HEK293 (cell line): ENCODE results near the gene ZNF81.

Source experiments
- CTCF ChIP-seq: fragments of 450-650 bp; formaldehyde crosslinking; IDR thresholded peaks from 2 replicates; pipeline ENCODE4 v1.5.1; 2016; ENCODE audit warnings: missing biosample characterization, missing genetic modification characterization
- KLF9 ChIP-seq: fragments of 450-650 bp; formaldehyde crosslinking; IDR thresholded peaks from 2 replicates; pipeline ENCODE4 v1.5.1; 2016; ENCODE audit warnings: missing biosample characterization, missing genetic modification characterization, low read depth
- PRDM1 ChIP-seq: fragments of 450-650 bp; formaldehyde crosslinking; IDR thresholded peaks from 2 replicates; pipeline ENCODE4; 2016; ENCODE audit warnings: missing biosample characterization, missing genetic modification characterization
- TCF7L2 ChIP-seq: IDR thresholded peaks from 2 replicates; pipeline ENCODE4 v1.6.1; 2011; ENCODE audit warnings: low read depth, mild to moderate bottlenecking, inconsistent platforms, low read length, moderate library complexity, borderline replicate concordance
- ZBTB10 ChIP-seq: fragments of 450-650 bp; formaldehyde crosslinking; IDR thresholded peaks from 2 replicates; pipeline ENCODE4 v1.5.1; 2016; ENCODE audit warnings: missing biosample characterization, missing genetic modification characterization
- ZFP37 ChIP-seq: fragments of 450-650 bp; formaldehyde crosslinking; IDR thresholded peaks from 2 replicates; pipeline ENCODE4 v1.5.1; 2016; ENCODE audit warnings: missing biosample characterization, missing genetic modification characterization
- ZNF10 ChIP-seq: fragments of 450-650 bp; formaldehyde crosslinking; IDR thresholded peaks from 2 replicates; pipeline ENCODE4 v1.5.1; 2017; ENCODE audit warnings: missing biosample characterization, missing genetic modification characterization
- ZNF23 ChIP-seq: fragments of 450-650 bp; formaldehyde crosslinking; IDR thresholded peaks from 2 replicates; pipeline ENCODE4 v1.5.1; 2016; ENCODE audit warnings: missing biosample characterization, missing genetic modification characterization, borderline replicate concordance
- ZNF24 ChIP-seq: fragments of 450-650 bp; formaldehyde crosslinking; IDR thresholded peaks from 2 replicates; pipeline ENCODE4 v1.5.1; 2016; ENCODE audit warnings: missing biosample characterization, missing genetic modification characterization
- ZNF571 ChIP-seq: fragments of 450-650 bp; formaldehyde crosslinking; IDR thresholded peaks from 2 replicates; pipeline ENCODE4 v1.5.0; 2017; ENCODE audit warnings: missing biosample characterization, missing genetic modification characterization
- ZNF626 ChIP-seq: fragments of 450-650 bp; sonication (Bioruptor Pico); formaldehyde crosslinking; IDR thresholded peaks from 2 replicates; pipeline ENCODE4 v1.5.1; 2018; ENCODE audit warnings: missing biosample characterization, missing genetic modification characterization, inconsistent platforms
- ZNF660 ChIP-seq: fragments of 450-650 bp; IDR thresholded peaks from 2 replicates; pipeline ENCODE4 v1.5.1; 2018; ENCODE audit warnings: missing biosample characterization, mild to moderate bottlenecking, missing genetic modification characterization
- ZNF670 ChIP-seq: fragments of 450-650 bp; formaldehyde crosslinking; IDR thresholded peaks from 2 replicates; pipeline ENCODE4 v1.5.1; 2016; ENCODE audit warnings: missing biosample characterization, missing genetic modification characterization, low read depth
- ZNF777 ChIP-seq: fragments of 450-650 bp; formaldehyde crosslinking; IDR thresholded peaks from 2 replicates; pipeline ENCODE4 v1.5.1; 2017; ENCODE audit warnings: missing biosample characterization, missing genetic modification characterization, borderline replicate concordance

DNA sequence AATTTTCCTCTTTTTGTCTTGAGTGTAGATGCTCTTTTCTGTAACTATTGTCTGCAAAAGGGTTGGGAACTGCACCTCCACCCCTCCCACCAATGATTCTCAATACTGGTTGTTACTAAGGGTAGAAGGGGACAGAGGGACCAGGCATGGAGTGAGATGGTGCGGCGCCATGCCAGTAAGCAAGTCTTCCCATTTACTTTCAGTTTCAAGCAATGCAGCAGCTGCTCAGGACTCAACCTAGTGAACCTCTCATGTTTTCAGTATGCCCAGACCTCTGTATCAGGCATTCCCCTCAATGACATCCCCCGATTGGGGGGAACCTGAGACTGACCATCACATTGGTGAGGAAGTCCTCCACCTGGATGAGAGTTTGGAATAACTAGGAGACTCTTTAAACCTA lies 41.5 kb downstream of the ZNF81 start:
- TF ChIP-seq ZNF670 (tag by site-specific recombination) (no peak), CTCF (tag by site-specific recombination) (no peak), ZNF23 (tag by site-specific recombination) (no peak), KLF9 (no peak), ZNF24 (tag by site-specific recombination) (no peak), ZNF10 (tag by site-specific recombination) (no peak), ZBTB10 (tag by site-specific recombination) (no peak), ZNF777 (tag by site-specific recombination) (no peak), TCF7L2 (no peak), ZNF626 (tag by site-specific recombination) (no peak), ZFP37 (no peak), PRDM1 (tag by site-specific recombination) (no peak), ZNF660 (tag by site-specific recombination) (no peak), ZNF571 (no peak)
